Stomach (tissue), 4 donors: ENCODE measurements around the gene EIF3L.

Experiments
- POLR2A ChIP-seq, 4 donors: fragments of 450-650 bp; IDR thresholded peaks; one replicate each; pipeline ENCODE4 v1.6.1; 2016; ENCODE audit warnings: antibody characterized with exemption in 4 of 4, control low read depth in 2 of 4, mild to moderate bottlenecking in 1 of 4, moderate library complexity in 1 of 4
- POLR2AphosphoS5 ChIP-seq, 3 donors: sonication (generic); formaldehyde crosslinking; IDR thresholded peaks; one replicate each; pipeline ENCODE4 v1.6.1; 2016; ENCODE audit warnings: antibody characterized with exemption in 3 of 3
- TF ChIP-seq, protein P1 (sequence below), 7 experiments: fragments of 450-650 bp in 4 of 7; fragments of 200-600 bp in 3 of 7; sonication (generic) in 3 of 7; IDR thresholded peaks; one replicate each; pipeline ENCODE4 v1.5.1; 2016 to 2019; ENCODE audit warnings: antibody characterized with exemption in 7 of 7, control low read depth in 2 of 7, mild to moderate bottlenecking in 1 of 7

DNA sequence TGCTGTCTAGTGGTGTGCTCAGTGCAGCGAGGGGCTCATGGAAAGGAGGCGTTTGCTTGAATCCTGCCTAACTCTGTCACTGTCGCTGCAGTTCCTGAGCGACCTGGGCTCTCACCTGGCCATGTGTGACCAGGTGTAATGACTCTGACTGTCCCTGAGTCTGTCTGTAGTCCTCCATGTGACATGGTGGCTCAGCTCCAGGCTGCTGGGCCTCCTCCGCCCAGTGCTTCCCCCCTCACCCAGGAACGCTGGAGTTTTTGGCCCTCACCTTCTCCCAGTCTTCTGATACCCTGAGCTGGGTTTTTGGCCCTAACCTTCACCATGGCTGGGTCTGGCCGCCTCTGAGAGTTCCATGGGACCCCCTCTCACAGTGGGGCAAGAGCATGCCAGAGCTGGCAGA lies 77.1 kb downstream of the EIF3L start:
- TF ChIP-seq, protein P1, sequence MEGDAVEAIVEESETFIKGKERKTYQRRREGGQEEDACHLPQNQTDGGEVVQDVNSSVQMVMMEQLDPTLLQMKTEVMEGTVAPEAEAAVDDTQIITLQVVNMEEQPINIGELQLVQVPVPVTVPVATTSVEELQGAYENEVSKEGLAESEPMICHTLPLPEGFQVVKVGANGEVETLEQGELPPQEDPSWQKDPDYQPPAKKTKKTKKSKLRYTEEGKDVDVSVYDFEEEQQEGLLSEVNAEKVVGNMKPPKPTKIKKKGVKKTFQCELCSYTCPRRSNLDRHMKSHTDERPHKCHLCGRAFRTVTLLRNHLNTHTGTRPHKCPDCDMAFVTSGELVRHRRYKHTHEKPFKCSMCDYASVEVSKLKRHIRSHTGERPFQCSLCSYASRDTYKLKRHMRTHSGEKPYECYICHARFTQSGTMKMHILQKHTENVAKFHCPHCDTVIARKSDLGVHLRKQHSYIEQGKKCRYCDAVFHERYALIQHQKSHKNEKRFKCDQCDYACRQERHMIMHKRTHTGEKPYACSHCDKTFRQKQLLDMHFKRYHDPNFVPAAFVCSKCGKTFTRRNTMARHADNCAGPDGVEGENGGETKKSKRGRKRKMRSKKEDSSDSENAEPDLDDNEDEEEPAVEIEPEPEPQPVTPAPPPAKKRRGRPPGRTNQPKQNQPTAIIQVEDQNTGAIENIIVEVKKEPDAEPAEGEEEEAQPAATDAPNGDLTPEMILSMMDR (IDR thresholded peaks at IDR 0.05), result no peak
- TF ChIP-seq POLR2AphosphoS5 (IDR thresholded peaks at IDR 0.05), result no peak
- TF ChIP-seq POLR2A (IDR thresholded peaks at IDR 0.05), result no peak
